Suprapubic skin (tissue), 3 donors: ENCODE measurements around the gene AMOTL2.

Experiments used
- CTCF ChIP-seq, 2 donors: fragments of 200-600 bp in 1 of 2; fragments of 450-650 bp in 1 of 2; sonication (generic) in 1 of 2; IDR thresholded peaks; one replicate each; pipeline ENCODE4 v1.5.1; 2016 to 2019; ENCODE audit warnings: antibody characterized with exemption in 2 of 2, mild to moderate bottlenecking in 1 of 2, moderate library complexity in 1 of 2
- POLR2A ChIP-seq, 2 donors: fragments of 450-650 bp; IDR thresholded peaks; one replicate each; pipeline ENCODE4 v1.6.1; 2017; ENCODE audit warnings: antibody characterized with exemption in 2 of 2, mild to moderate bottlenecking in 2 of 2, moderate library complexity in 2 of 2

GRCh38 chr3:134338516-134339261, 35.6 kb downstream of the AMOTL2 start:
- TF ChIP-seq CTCF (IDR thresholded peaks at IDR 0.05) (no peak), POLR2A (IDR thresholded peaks at IDR 0.05) (no peak)
